Smooth muscle cell (in vitro differentiated cells): ENCODE results near the gene UBTD2. TPM values are rescaled to one million over a fixed set of nuclear protein-coding genes. Genes with fewer than 3 reads are reported as not detected.

Source experiments
- DNase-seq: peaks from one replicate; lab custom pipeline; 2025; ENCODE audit not compliant: unreplicated experiment; lab: John Stamatoyannopoulos, UW
- H2AFZ ChIP-seq: fragments of 200-600 bp; sonication (generic); 2 replicates; pipeline ENCODE4 v1.6.0; 2016; ENCODE audit warnings: antibody characterized with exemption, low read depth, mild to moderate bottlenecking
- H3F3A ChIP-seq: fragments of 200-600 bp; sonication (generic); 2 replicates; pipeline ENCODE4 v1.6.0; 2017; ENCODE audit warnings: antibody characterized with exemption, low read depth
- H3K27ac ChIP-seq: fragments of 200-600 bp; sonication (generic); 2 replicates; pipeline ENCODE4 v1.5.1; 2016; ENCODE audit warnings: low read depth, mild to moderate bottlenecking
- H3K27me3 ChIP-seq: fragments of 200-600 bp; sonication (generic); 2 replicates; pipeline ENCODE4 v1.6.1; 2016; ENCODE audit warnings: low read depth, mild to moderate bottlenecking
- H3K36me3 ChIP-seq: fragments of 200-600 bp; sonication (generic); 2 replicates; pipeline ENCODE4 v1.5.1; 2016; ENCODE audit warnings: low read depth
- H3K4me1 ChIP-seq: fragments of 200-600 bp; sonication (generic); 2 replicates; pipeline ENCODE4 v1.5.1; 2016; ENCODE audit warnings: low read depth
- H3K4me2 ChIP-seq: fragments of 200-600 bp; sonication (generic); 2 replicates; pipeline ENCODE4 v1.6.0; 2016; ENCODE audit warnings: mild to moderate bottlenecking
- H3K4me3 ChIP-seq: fragments of 200-600 bp; sonication (generic); 2 replicates; pipeline ENCODE4 v1.5.1; 2016; ENCODE audit warnings: mild to moderate bottlenecking
- H3K79me2 ChIP-seq: fragments of 200-600 bp; sonication (generic); 2 replicates; pipeline ENCODE4 v1.6.0; 2016; ENCODE audit warnings: low read depth, mild to moderate bottlenecking
- H3K9ac ChIP-seq: fragments of 200-600 bp; sonication (generic); 2 replicates; pipeline ENCODE4 v1.6.0; 2016; ENCODE audit warnings: low read depth
- H3K9me3 ChIP-seq: fragments of 200-600 bp; sonication (generic); replicated peaks from 2 replicates; pipeline ENCODE4 v1.5.1; 2016; ENCODE audit warnings: low read depth
- H4K20me1 ChIP-seq: fragments of 200-600 bp; sonication (generic); 2 replicates; pipeline ENCODE4 v1.6.0; 2016; ENCODE audit warnings: low read depth
- CTCF ChIP-seq: fragments of 200-600 bp; sonication (generic); IDR thresholded peaks from 2 replicates; pipeline ENCODE4 v1.5.1; 2017; ENCODE audit warnings: borderline replicate concordance, mild to moderate bottlenecking, antibody characterized with exemption; ENCODE audit not compliant: insufficient read depth, poor library complexity, severe bottlenecking
- WGBS: methylation state at CpG from one replicate; pipeline ENCODE4 v1.1.7; 2016; ENCODE audit warnings: low lambda C conversion rate; 5-methylcytosine and 5-hydroxymethylcytosine counted together
- polyA plus RNA-seq: library from polyadenylated mRNA; unstranded; fragments of >200 nt; fragmentation: Nextera tagmentation; extraction: Ambion mirVana; gene quantifications from 2 replicates; pipeline ENCODE4 v1.2.1, GENCODE V29; 2016
- total RNA-seq: library from RNA; depleted of rRNA; stranded (reverse); fragments of >200 nt; gene quantifications from 2 replicates; pipeline ENCODE4 v1.2.3, GENCODE V29; 2014

The UBTD2 gene
- total and polyA plus RNA-seq, 2 experiments from 2014 or later, result 20.8 to 38.2 TPM

- Histone ChIP-seq H3K4me2 (no peak overlapping the region), H3K4me3 (no peak overlapping the region), H3K79me2 (no peaks in the 10 kb centered on the region), H3K4me1 (peaks cover 9% of the 10 kb centered on the region), H3F3A (no peaks in the 10 kb centered on the region), H3K27ac (no peak overlapping the region), H3K9ac (no peak overlapping the region), H3K9me3 (no peaks in the 10 kb centered on the region), H3K36me3 (no peaks in the 10 kb centered on the region), H4K20me1 (peaks cover 54% of the 10 kb centered on the region), H3K27me3 (no peaks in the 10 kb centered on the region), H2AFZ (no peak overlapping the region)
- TF ChIP-seq CTCF, result no peak
- 92% methylated on average over 8 of the region's 8 CpGs for WGBS
- no peak for DNase-seq
These were observed 112.4 kb downstream of the UBTD2 start for GRCh38 chr5:172171118-172171517.

DNA sequence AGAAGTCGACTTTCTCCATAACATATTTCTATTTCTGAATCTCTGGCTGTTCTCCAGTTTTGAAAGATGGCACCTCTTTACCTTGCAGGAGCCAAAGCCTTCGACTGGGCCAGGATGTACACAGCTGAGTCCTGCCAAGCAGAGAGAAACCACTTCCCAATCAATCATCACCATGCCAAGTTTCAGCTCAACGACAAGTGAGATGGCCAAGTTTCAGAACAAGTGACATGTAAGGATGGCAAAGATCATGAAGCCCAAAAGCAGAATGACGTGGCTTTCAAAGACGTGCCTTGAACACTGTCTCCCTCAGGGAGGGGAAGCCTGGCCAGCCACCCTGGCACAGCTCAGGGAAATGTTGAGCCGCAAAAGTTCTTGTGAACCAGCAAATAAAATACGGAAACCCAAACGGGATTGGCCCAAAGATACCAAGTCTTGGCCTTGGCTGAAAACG lies 113.3 kb downstream of the UBTD2 start:
- H2AFZ ChIP-seq, result no peak overlapping the region
- TF ChIP-seq CTCF, result no peak
- no peaks in the 10 kb centered on the region for H3K79me2 ChIP-seq
- H3K27me3 ChIP-seq, result no peaks in the 10 kb centered on the region
- peaks cover 53% of the 10 kb centered on the region for H4K20me1 ChIP-seq
- no peaks in the 10 kb centered on the region for H3K9me3 ChIP-seq
- H3K36me3 ChIP-seq, result no peaks in the 10 kb centered on the region
- no peak overlapping the region for H3K9ac ChIP-seq
- H3F3A ChIP-seq, result no peaks in the 10 kb centered on the region
- H3K4me1 ChIP-seq, result peaks cover 9% of the 10 kb centered on the region
- no peak for DNase-seq
- no peak overlapping the region for H3K27ac ChIP-seq
- no peak overlapping the region for H3K4me2 ChIP-seq
- no peak overlapping the region for H3K4me3 ChIP-seq
- 98% methylated on average over 9 of the region's 9 CpGs for WGBS

- Histone ChIP-seq H3K27me3 (no peaks in the 10 kb centered on the region), H3K9me3 (no peaks in the 10 kb centered on the region), H3F3A (no peaks in the 10 kb centered on the region), H3K9ac (no peak overlapping the region), H3K36me3 (no peaks in the 10 kb centered on the region), H3K4me1 (peaks cover 9% of the 10 kb centered on the region), H3K79me2 (no peaks in the 10 kb centered on the region), H3K27ac (no peak overlapping the region), H3K4me3 (no peak overlapping the region), H4K20me1 (peaks cover 52% of the 10 kb centered on the region), H3K4me2 (no peak overlapping the region), H2AFZ (no peak overlapping the region)
- TF ChIP-seq CTCF, result no peak
- DNase-seq, result no peak
- WGBS, result 97% methylated on average over 2 of the region's 2 CpGs
These were observed 114.3 kb downstream of the UBTD2 start for GRCh38 chr5:172169216-172169615.

GRCh38 chr5:172168311-172168710 lies 115.3 kb downstream of the UBTD2 start:
- no peak for TF ChIP-seq CTCF
- Histone ChIP-seq H3K4me3 (no peak overlapping the region), H3K27me3 (no peaks in the 10 kb centered on the region), H3K27ac (no peak overlapping the region), H2AFZ (no peak overlapping the region), H3K36me3 (no peaks in the 10 kb centered on the region), H3K9ac (no peak overlapping the region), H3F3A (no peaks in the 10 kb centered on the region), H3K79me2 (no peaks in the 10 kb centered on the region), H3K4me2 (no peak overlapping the region), H3K4me1 (peaks cover 9% of the 10 kb centered on the region), H4K20me1 (peaks cover 51% of the 10 kb centered on the region), H3K9me3 (no peaks in the 10 kb centered on the region)
- no peak for DNase-seq
- 61% methylated on average over 8 of the region's 8 CpGs for WGBS
